Activated naive CD4-positive, alpha-beta T cell treated with anti-CD3 and anti-CD28 coated beads, Interleukin-2, amount 50 U/mL, for 16 hours (primary cell): ENCODE measurements around the gene TSTD1.
"Not testable (repeated sequence)": the region's sequence is repeated elsewhere in the genome, so short reads cannot be mapped to it uniquely, and the experiment has no call there.

Experiments
- DNase-seq: peaks from one replicate; pipeline ENCODE4 v3.0.0-alpha.2; 2020

Gene TSTD1

GRCh38 chr1:161033751-161034150 is 5.0 kb downstream of the TSTD1 start:
- no peak for DNase-seq

- no peak for DNase-seq
Observed at GRCh38 chr1:161032409-161032808, 6.4 kb downstream of the TSTD1 start.

DNA sequence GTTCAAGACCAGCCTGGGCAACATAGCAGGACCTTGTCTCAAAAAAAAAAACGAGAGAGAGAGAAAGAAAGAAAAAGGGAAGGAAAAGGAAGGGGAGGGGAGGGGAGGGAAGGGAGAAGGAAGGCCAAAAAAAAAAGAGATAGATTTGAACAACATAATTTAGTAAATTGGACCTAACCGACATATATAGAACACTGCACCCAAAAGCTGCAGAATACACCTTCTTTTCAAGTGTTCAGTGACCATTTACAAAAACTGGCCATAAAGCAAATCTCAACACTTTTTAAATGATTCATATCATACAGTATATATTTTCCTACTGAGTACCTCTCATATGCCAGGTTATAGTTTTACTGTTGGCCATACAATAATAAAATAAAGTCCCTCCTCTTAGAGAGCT is 6.9 kb downstream of the TSTD1 start:
- DNase-seq = no peak

GRCh38 chr1:161029466-161029865 is 9.3 kb downstream of the TSTD1 start:
- DNase-seq = not testable (repeated sequence)

GRCh38 chr1:161026954-161027353 is 11.8 kb downstream of the TSTD1 start:
- not testable (repeated sequence) for DNase-seq

- DNase-seq = not testable (repeated sequence)
Observed at GRCh38 chr1:161022432-161022831, 16.3 kb downstream of the TSTD1 start.

DNA sequence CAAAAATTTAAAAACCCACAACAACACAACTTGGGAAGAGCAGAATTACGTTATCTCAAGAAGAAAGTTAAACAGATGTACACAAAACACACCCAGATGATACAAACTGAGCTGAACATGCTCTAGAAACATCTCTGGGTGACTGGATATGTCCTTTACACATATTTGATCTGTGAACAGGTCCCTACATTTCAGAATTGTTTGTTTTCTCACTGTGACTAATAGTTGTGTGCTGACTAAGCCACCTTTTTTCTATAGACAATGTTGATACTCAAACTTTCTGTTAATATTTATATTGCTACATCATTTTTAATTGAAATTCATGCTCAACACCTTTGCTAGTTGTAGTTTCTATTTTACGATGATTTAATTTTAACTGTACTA is 16.8 kb downstream of the TSTD1 start:
- no peak for DNase-seq

GRCh38 chr1:161021165-161021969 is 17.4 kb downstream of the TSTD1 start:
- DNase-seq = peak; percentile 86

- no peak for DNase-seq
Observed at GRCh38 chr1:161020509-161021164, 18.1 kb downstream of the TSTD1 start, which contains the start of gene F11R. Gene F11R (minus strand): TSS chr1:161021152. CDS start chr1:161021073, 79 bp downstream.

DNA sequence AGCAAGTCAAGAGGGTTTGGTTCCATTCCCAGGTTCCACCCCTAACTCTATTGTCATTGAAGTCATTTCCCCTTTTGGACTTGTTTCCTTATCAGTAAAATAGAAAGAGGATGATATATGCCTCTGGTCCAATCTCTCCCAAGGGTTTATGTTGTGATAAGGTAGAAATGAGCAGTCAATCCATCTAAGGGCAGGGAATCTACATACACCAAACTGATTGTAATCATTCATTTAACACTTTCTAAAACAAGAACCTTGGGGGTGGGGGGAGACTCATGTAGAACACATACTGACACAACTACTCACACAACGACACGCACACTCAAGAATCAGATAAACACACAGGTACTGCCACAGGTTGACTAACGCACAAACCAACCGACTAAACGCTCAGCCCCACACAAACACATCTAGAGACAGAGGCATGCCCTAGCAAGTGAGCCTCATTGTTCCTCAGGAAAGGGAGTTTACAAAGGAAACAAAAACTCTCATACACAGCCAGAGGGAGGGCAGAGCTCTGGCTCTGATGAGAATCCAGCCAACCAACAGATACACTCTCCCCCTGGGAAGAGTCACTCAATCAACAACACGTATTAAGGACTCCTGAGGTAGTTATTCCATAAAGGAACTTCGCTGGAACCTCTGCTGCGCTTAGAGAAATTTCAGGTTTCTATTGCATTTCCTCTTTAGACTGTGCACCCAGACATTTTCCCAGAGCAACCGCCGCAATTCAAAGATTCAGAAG is 18.8 kb downstream of the TSTD1 start:
- DNase-seq = no peak

GRCh38 chr1:161019111-161019660 is 19.6 kb downstream of the TSTD1 start:
- not testable (repeated sequence) for DNase-seq

DNA sequence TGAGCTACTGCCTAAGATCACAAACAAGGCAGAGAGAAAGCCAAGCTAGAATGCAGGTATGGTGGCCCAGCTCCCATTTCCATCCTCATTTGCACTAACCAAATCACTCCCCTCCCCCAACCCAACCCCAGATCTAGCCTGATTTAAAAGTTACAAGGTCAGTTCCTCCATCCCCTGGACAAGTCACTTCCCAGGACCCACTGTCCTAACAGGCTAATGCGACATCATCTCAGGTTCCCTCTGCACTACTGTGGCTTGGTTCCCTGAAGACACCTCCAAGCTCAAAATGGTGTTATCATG is 20.2 kb downstream of the TSTD1 start:
- DNase-seq = no peak

- no peak for DNase-seq
Observed at GRCh38 chr1:161017756-161018630, 20.8 kb downstream of the TSTD1 start.

DNA sequence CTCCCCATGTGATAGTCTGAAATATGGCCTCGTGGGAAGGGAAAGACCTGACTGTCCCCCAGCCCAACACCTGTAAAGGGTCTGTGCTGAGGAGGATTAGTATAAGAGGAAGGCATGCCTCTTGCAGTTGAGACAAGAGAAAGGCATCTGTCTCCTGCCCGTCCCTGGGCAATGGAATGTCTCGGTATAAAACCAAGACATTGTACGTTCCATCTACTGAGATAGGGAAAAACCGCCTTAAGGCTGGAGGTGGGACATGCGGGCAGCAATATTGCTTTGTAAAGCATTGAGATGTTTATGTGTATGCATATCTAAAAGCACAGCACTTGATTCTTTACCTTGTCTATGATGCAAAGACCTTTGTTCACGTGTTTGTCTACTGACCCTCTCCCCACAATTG is 21.6 kb downstream of the TSTD1 start:
- not testable (repeated sequence) for DNase-seq

GRCh38 chr1:161016683-161017082 is 22.1 kb downstream of the TSTD1 start:
- not testable (repeated sequence) for DNase-seq

DNA sequence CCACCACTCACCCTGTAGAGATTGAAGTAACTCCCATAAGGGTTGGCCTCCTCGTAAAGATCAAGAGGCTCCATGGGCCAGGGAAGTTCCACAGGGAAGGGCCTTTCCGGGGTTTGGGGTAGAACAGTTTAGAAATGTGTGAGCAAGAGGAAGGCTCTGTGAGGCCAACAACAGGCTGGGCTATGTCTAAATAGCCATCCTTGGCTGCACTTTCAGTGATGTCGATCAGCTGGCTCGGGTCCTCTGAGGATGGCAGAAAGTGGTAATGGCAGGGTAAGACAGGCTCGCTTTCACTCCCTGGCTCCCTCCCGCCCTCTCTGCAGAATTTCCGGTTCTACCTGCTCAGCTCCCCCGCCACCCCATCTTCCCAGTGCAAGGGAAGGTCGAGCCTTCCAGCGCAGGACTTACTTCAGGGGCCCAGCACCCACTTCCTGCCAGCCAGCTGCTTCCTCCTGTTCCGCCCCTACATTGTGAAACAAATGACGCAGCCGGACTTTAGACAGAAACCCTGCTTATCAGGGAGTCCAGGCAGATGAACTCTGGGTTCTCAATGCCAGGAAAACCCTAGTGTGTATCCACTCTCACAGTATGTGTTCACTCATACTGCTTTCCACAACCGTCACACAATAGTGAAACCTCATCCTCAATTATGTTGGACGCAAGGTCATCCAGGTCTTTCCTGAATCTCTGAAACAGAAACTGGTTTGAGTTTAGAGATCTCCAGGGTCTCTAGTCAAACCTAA is 25.1 kb downstream of the TSTD1 start:
- DNase-seq = peak; percentile 37

- DNase-seq = no peak
Observed at GRCh38 chr1:161013131-161013487, 25.7 kb downstream of the TSTD1 start.

- no peak for DNase-seq
Observed at GRCh38 chr1:161012420-161012819, 26.3 kb downstream of the TSTD1 start.

- DNase-seq = no peak
Observed at GRCh38 chr1:161009602-161010211, 29.1 kb downstream of the TSTD1 start.

DNA sequence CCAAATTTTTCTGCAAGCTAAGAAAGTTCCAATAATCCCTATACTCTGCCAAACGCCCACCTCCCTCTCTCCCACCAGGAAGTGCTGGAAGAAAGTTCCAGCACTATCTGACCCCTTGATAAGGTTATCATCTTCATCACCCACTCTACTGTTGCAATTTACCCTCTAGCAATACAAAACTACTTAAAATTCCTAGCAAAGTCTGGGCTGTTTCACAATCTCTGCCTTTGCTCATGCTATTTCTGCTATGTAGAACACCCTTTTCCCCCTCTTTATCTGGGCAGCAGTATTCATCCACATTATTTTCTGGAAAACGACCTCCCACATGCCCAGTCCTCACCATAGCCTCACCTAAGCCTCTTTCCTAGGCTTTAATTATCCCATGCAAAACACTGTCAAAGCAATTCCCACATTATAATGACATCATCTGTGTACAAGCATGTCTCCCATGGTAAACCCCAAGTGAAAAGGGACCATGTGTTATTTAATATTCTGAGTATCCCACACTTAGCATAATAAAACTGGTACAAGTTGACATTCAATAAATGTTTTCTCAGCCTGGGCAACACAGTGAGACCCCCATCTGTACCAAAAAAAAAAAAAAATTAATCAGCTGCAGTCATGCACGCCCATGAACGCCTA is 29.8 kb downstream of the TSTD1 start:
- no peak for DNase-seq

DNA sequence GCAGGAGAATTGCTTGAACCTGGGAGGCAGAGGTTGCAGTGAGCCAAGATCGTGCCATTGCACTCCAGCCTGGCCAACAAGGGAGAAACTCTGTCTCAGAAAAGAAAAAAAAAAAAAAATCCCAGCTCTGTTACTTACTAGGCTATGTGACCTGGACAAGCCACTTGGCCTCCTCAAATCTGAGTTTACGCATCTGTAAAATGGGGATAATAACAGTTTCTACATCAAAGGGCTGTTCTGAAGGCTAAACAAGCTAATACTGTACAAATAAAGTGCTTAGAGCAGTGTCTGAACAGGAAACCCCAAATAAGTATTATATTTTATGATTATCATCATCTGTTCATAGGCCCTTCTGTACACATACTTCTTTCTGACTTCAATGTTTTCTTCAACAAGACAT is 31.4 kb downstream of the TSTD1 start:
- no peak for DNase-seq
